A549 (cell line): ENCODE data around the gene NXNL2. TPM values are rescaled to one million over a fixed set of nuclear protein-coding genes. Genes with fewer than 3 reads are reported as not detected.

Experiments used
- ATAC-seq, 2 experiments: fragments of 200-7000 bp in 1 of 2; fragments of >200 bp in 1 of 2; cut with Nextera tagmentation in 1 of 2; cut with Tn5 transposase in 1 of 2; 3 replicates each; pipeline versions ENCODE4 v1.8.0 to v1.9.1; 2018 to 2020; ENCODE audit warnings: mild to moderate bottlenecking in 1 of 2, moderate library complexity in 1 of 2
- CTCF ChIA-PET: fragments of 300-600 bp; sonication (Branson Sonifier 250); formaldehyde crosslinking; extraction: SDS; loops from one replicate; lab custom pipeline; 2021; ENCODE audit warnings: antibody characterized with exemption, inconsistent platforms; lab: Yijun Ruan, JAX
- POLR2A ChIA-PET: fragments of 350-600 bp; formaldehyde crosslinking; extraction: SDS; loops from one replicate; lab custom pipeline; 2021; ENCODE audit warnings: antibody characterized with exemption, inconsistent platforms; lab: Yijun Ruan, JAX
- DNase-seq, 2 experiments: peaks; one replicate each; pipeline versions ENCODE4 v3.0.0 to v3.0.0-alpha.2; 2011 to 2016; ENCODE audit warnings: low read depth in 1 of 2, low spot score in 1 of 2
- FAIRE-seq: peaks from 2 replicates; lab custom pipeline; 2011; peaks lifted over from hg19 to GRCh38; lab: Jason Lieb, UNC
- H3K27ac ChIP-seq, 2 experiments: fragments of >200 bp; sonication (Bioruptor Twin); formaldehyde crosslinking; 3 replicates each; pipeline ENCODE4 v1.5.1; 2016 to 2017
- H3K4me1 ChIP-seq: fragments of >200 bp; sonication (Bioruptor Twin); formaldehyde crosslinking; 3 replicates; pipeline ENCODE4 v1.6.1; 2016
- H3K4me2 ChIP-seq: fragments of >200 bp; sonication (Bioruptor Twin); formaldehyde crosslinking; 3 replicates; pipeline ENCODE4 v1.6.1; 2016
- H3K4me3 ChIP-seq: fragments of >200 bp; sonication (Bioruptor Twin); formaldehyde crosslinking; 3 replicates; pipeline ENCODE4 v1.5.1; 2016
- H3K9me3 ChIP-seq: fragments of >200 bp; sonication (Bioruptor Twin); formaldehyde crosslinking; 3 replicates; pipeline ENCODE4 v1.6.1; 2016
- CHD2 ChIP-seq: fragments of 150-350 bp; IDR thresholded peaks from 2 replicates; pipeline ENCODE4 v1.6.1; 2014; ENCODE audit warnings: low read length; ENCODE audit not compliant: partially characterized antibody
- CHD4 ChIP-seq: fragments of 200-600 bp; sonication (generic); IDR thresholded peaks from 2 replicates; pipeline ENCODE4 v1.6.1; 2016; ENCODE audit warnings: antibody characterized with exemption, mild to moderate bottlenecking, borderline replicate concordance
- CTCF ChIP-seq: fragments of >200 bp; sonication (Bioruptor Twin); formaldehyde crosslinking; IDR thresholded peaks from 3 replicates; pipeline ENCODE4 v1.5.1; 2016
- EHMT2 ChIP-seq: fragments of 200-600 bp; sonication (generic); IDR thresholded peaks from 2 replicates; pipeline ENCODE4 v1.6.1; 2016; ENCODE audit warnings: antibody characterized with exemption, low read depth, mild to moderate bottlenecking, moderate library complexity
- ELK1 ChIP-seq: fragments of 150-350 bp; IDR thresholded peaks from 2 replicates; pipeline ENCODE4 v1.6.1; 2014; ENCODE audit warnings: low read depth, mild to moderate bottlenecking, low read length
- EP300 ChIP-seq, 2 experiments: fragments of >200 bp; sonication (Bioruptor Twin); formaldehyde crosslinking; IDR thresholded peaks; 2 replicates in 1 of 2; 3 replicates in 1 of 2; pipeline ENCODE4 v1.6.1; 2016 to 2017
- GATA3 ChIP-seq: IDR thresholded peaks from 2 replicates; pipeline ENCODE4 v1.6.1; 2012; ENCODE audit warnings: borderline replicate concordance
- HDAC2 ChIP-seq: fragments of 200-600 bp; sonication (generic); IDR thresholded peaks from 2 replicates; pipeline ENCODE4 v1.6.1; 2016
- HES2 ChIP-seq: fragments of >200 bp; sonication (Bioruptor Twin); formaldehyde crosslinking; IDR thresholded peaks from 2 replicates; pipeline ENCODE4 v1.6.1; 2016
- HEYL ChIP-seq: fragments of 250-450 bp; sonication (Bioruptor Pico); IDR thresholded peaks from 2 replicates; pipeline ENCODE4 v1.8.0; 2021; ENCODE audit warnings: mild to moderate bottlenecking, moderate library complexity
- HOXB5 ChIP-seq: fragments of 250-450 bp; sonication (Bioruptor Pico); IDR thresholded peaks from 2 replicates; pipeline ENCODE4 v1.5.0; 2020; ENCODE audit warnings: mild to moderate bottlenecking, moderate library complexity
- JUNB ChIP-seq: fragments of >200 bp; sonication (Bioruptor Twin); formaldehyde crosslinking; IDR thresholded peaks from 2 replicates; pipeline ENCODE4 v1.6.1; 2016
- MAX ChIP-seq: IDR thresholded peaks from 2 replicates; pipeline ENCODE4 v1.6.1; 2012
- PHF8 ChIP-seq: fragments of 200-600 bp; sonication (generic); IDR thresholded peaks from 2 replicates; pipeline ENCODE4 v1.6.1; 2016; ENCODE audit warnings: low read depth, mild to moderate bottlenecking, antibody characterized with exemption, moderate library complexity, borderline replicate concordance
- POLR2A ChIP-seq: IDR thresholded peaks from 2 replicates; pipeline ENCODE4 v1.6.1; 2012; ENCODE audit warnings: mild to moderate bottlenecking, low read length
- RAD21 ChIP-seq, 2 experiments: fragments of >200 bp in 1 of 2; sonication (Bioruptor Twin) in 1 of 2; formaldehyde crosslinking in 1 of 2; IDR thresholded peaks in 1 of 2; conservative IDR thresholded peaks in 1 of 2; 2 replicates in 1 of 2; 3 replicates in 1 of 2; pipeline ENCODE4 v1.6.1; 2012 to 2018; ENCODE audit warnings: inconsistent platforms in 1 of 2
- RARB ChIP-seq: fragments of 250-450 bp; sonication (Bioruptor Pico); IDR thresholded peaks from 2 replicates; pipeline ENCODE4 v1.8.0; 2021; ENCODE audit warnings: mild to moderate bottlenecking, moderate library complexity
- TFCP2L1 ChIP-seq: fragments of 250-450 bp; sonication (Bioruptor Pico); IDR thresholded peaks from 2 replicates; pipeline ENCODE4 v1.5.0; 2021; ENCODE audit warnings: mild to moderate bottlenecking
- WGBS: methylation state at CpG from one replicate; pipeline ENCODE4 v1.1.6; 2017; ENCODE audit errors: missing lambda C conversion rate; 5-methylcytosine and 5-hydroxymethylcytosine counted together
- polyA minus RNA-seq: library from RNA; depleted of rRNA, polyadenylated mRNA; stranded (reverse); fragments of >200 nt; gene quantifications from 2 replicates; pipeline ENCODE4 v1.2.3, GENCODE V29; 2011; rRNA and poly(A)+ RNA removed
- polyA plus RNA-seq, 4 experiments: library from polyadenylated mRNA; depleted of rRNA in 3 of 4; stranded (reverse); fragments of >200 nt; fragmentation: RNase III in 1 of 4; extraction: RNeasy Plus Mini Kit Qiagen cat#74134 plus additional on column Dnase treatment in 1 of 4; gene quantifications; 2 replicates in 3 of 4; 3 replicates in 1 of 4; pipeline ENCODE4 v1.2.3, GENCODE V29; 2011 to 2017
- TF ChIP-seq, protein P1 (sequence below): IDR thresholded peaks from 2 replicates; pipeline ENCODE4 v1.6.1; 2012
- TF ChIP-seq, protein P2 (sequence below): IDR thresholded peaks from 2 replicates; pipeline ENCODE4 v1.6.1; 2012; ENCODE audit warnings: low read depth, borderline replicate concordance

NXNL2 gene
- polyA plus RNA-seq (2011; rRNA removed) (1.1 and 1.4 TPM in 2 replicates), polyA plus RNA-seq (2017; fragmentation: RNase III; extraction: RNeasy Plus Mini Kit Qiagen cat#74134 plus additional on column Dnase treatment) (0.70 to 0.92 TPM (median 0.71 TPM) in 3 replicates), polyA minus RNA-seq (0.37 and 0.54 TPM in 2 replicates)
- 1.8 and 1.9 TPM in 2 replicates for polyA plus RNA-seq (2012; cell fraction: cytosol; rRNA removed)
- 3.0 and 4.2 TPM in 2 replicates for polyA plus RNA-seq (2012; cell fraction: nucleus; rRNA removed)

DNA sequence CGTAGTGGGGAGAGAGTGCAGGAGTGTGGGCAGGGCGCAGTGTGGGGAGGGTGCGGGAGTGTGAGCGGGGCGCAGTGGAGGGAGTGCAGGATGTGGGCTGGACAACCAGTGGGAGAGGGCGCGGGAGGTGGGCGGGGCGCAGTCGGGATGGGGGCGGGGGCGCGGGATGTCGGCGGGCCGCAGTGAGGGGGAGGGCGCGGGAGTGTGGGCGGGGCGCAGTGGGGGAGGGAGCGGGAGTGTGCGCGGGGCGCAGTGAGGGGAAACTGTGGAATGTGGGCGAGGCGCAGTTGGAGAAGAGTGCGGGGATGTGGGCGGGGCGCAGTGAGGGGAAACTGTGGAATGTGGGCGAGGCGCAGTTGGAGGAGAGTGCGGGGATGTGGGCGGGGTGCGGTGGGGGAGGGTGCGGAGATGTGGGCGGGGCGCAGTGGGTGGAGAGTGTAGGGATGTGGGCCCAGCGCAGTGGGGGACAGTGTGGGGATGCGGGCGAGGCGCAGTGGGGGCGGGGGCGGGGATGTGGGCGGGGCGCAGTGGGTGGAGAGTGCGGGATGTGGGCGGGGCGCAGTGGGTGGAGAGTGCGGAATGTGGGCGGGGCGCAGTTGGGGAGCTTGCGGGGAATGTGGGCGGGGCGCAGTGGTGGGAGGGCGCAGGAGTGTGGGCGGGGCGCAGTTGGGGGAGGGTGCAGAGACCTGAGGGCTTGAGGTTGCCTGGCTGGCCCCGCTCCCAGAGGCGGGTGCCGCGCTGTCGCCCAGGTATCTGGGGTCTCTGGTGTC, at the start of gene NXNL2:
TSS of gene NXNL2 (plus strand) at position 723 of the 770 bp plus-strand sequence. CDS start 257 bp downstream, outside the sequence.
- FAIRE-seq (no peak), ATAC-seq (peak; percentile 76 to 84), DNase-seq (peak; percentile 74 to 93)
- TF ChIP-seq EP300 (IDR thresholded peaks at IDR 0.05): peak in 1 of 2 experiments; percentile 15; a peak in 1 of 5 replicates
- no peak for TF ChIP-seq MAX
- TF ChIP-seq GATA3: 0 out of 2 replicates have a peak, but pooled peaks have one; percentile 6
- peak; percentile 27 for TF ChIP-seq POLR2A
- no peak for TF ChIP-seq PHF8
- 0 out of 2 replicates have a peak, but pooled peaks have one; percentile 56 for TF ChIP-seq TFCP2L1 (CRISPR knock-in tag)
- TF ChIP-seq, protein P1, sequence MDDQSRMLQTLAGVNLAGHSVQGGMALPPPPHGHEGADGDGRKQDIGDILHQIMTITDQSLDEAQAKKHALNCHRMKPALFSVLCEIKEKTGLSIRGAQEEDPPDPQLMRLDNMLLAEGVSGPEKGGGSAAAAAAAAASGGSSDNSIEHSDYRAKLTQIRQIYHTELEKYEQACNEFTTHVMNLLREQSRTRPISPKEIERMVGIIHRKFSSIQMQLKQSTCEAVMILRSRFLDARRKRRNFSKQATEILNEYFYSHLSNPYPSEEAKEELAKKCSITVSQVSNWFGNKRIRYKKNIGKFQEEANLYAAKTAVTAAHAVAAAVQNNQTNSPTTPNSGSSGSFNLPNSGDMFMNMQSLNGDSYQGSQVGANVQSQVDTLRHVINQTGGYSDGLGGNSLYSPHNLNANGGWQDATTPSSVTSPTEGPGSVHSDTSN: 0 out of 2 replicates have a peak, but pooled peaks have one; percentile 10
- TF ChIP-seq JUNB: no peak
- TF ChIP-seq RAD21 (conservative IDR thresholded peaks at IDR 0.05 in 1 of 2, IDR thresholded peaks at IDR 0.05 in 1 of 2): no peak
- peak within 1 kb of the TSS; percentile 68 for H3K4me3 ChIP-seq
- peaks cover 41% of the 10 kb centered on the region for H3K4me1 ChIP-seq
- ChIA-PET CTCF (interaction anchor here (0.7 to 2.7 kb wide), 8 partner anchors 13 to 472 kb away, joined by 3 to 9 read pairs (median 3); no protein-coding TSS in a partner anchor), POLR2A (interaction anchor here (0.6 to 2.1 kb wide), 8 partner anchors 13 to 605 kb away, joined by 3 to 11 read pairs (median 4); no protein-coding TSS in a partner anchor)
- peak within 1 kb of the TSS; percentile 91 for H3K4me2 ChIP-seq
- 0% methylated on average over 8 of the region's 62 CpGs for WGBS
- H3K9me3 ChIP-seq: no peaks in the 10 kb centered on the region
- peak within 1 kb of the TSS; percentile 93 to 100 for H3K27ac ChIP-seq

DNA sequence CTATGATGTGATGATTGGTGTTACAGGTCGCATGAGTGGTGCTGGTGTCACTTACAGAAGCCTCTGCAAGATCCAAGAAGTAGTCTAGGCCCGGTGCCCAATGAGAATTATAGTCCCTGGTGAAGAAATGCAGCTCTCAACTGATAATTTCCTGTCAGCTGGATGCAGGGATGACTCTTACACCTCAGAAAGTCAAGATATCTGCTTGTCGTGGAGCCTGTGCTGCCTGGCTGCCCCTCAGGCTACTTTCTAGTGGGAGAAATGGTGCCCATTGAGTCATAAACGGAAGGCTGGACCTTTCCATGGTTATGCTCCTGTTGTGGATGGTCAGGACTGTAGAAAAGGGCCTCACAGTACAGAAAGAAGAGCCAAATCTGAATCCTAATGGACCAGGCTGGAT, 46.8 kb upstream of the NXNL2 start:
- no peak for DNase-seq
- ChIA-PET POLR2A (no interaction called here), CTCF (interaction anchor here (0.7 kb wide), 1 partner anchor 12 kb away, joined by 3 read pairs; no protein-coding TSS in a partner anchor)
- FAIRE-seq: no peak
- WGBS: 87% methylated on average over 4 of the region's 4 CpGs
- Histone ChIP-seq H3K4me2 (no peak overlapping the region), H3K27ac (no peak overlapping the region), H3K4me3 (no peak overlapping the region), H3K4me1 (peaks cover 7% of the 10 kb centered on the region; the same call in 1 of the 3 replicates), H3K9me3 (no peaks in the 10 kb centered on the region)
- ATAC-seq: no peak
- TF ChIP-seq, protein P2, sequence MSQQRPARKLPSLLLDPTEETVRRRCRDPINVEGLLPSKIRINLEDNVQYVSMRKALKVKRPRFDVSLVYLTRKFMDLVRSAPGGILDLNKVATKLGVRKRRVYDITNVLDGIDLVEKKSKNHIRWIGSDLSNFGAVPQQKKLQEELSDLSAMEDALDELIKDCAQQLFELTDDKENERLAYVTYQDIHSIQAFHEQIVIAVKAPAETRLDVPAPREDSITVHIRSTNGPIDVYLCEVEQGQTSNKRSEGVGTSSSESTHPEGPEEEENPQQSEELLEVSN: no peak
- TF ChIP-seq CHD2: no peak
- TF ChIP-seq HOXB5 (CRISPR knock-in tag): no peak
- no peak for TF ChIP-seq CHD4
- TF ChIP-seq ELK1: no peak
- no peak for TF ChIP-seq POLR2A
- no peak for TF ChIP-seq HES2
- no peak for TF ChIP-seq EHMT2
- TF ChIP-seq RARB (CRISPR knock-in tag): no peak
- TF ChIP-seq HEYL: no peak
- TF ChIP-seq HDAC2: no peak
- TF ChIP-seq CTCF: no peak
